A673 (cell line): ENCODE measurements around the gene TENM4. TPM values are rescaled to one million over a fixed set of nuclear protein-coding genes. Genes with fewer than 3 reads are reported as not detected.

Experiments
- BruUV-seq: library from RNA; stranded (reverse); fragments of 400-500 nt; replicated peaks from 2 replicates; lab custom pipeline; 2021; lab: Mats Ljungman, UMichigan
- CTCF ChIA-PET: fragments of 300-600 bp; sonication (Branson Sonifier 250); formaldehyde crosslinking; loops from one replicate; lab custom pipeline; 2022; ENCODE audit warnings: antibody characterized with exemption; lab: Charles Lee
- POLR2A ChIA-PET: fragments of 300-600 bp; sonication (Branson Sonifier 250); formaldehyde crosslinking; loops from one replicate; lab custom pipeline; 2022; ENCODE audit warnings: antibody characterized with exemption; ENCODE audit not compliant: low non-redundant PET; lab: Charles Lee
- DNase-seq: peaks from one replicate; pipeline ENCODE4 v3.0.0-alpha.2; 2015; ENCODE audit warnings: low spot score
- H3K27ac ChIP-seq: fragments of 200-600 bp; sonication (generic); 2 replicates; pipeline ENCODE4 v1.5.1; 2016; ENCODE audit warnings: mixed run types, low read depth, mild to moderate bottlenecking, mixed read lengths, antibody characterized with exemption, low read length; ENCODE audit not compliant: poor library complexity, severe bottlenecking
- H3K27me3 ChIP-seq: fragments of 200-600 bp; sonication (generic); replicated peaks from 2 replicates; pipeline ENCODE4 v1.6.1; 2017; ENCODE audit warnings: mixed run types, low read depth, mild to moderate bottlenecking, mixed read lengths, antibody characterized with exemption, low read length; ENCODE audit not compliant: insufficient read depth, poor library complexity
- H3K36me3 ChIP-seq: fragments of 200-600 bp; sonication (generic); 2 replicates; pipeline ENCODE4 v1.6.1; 2016; ENCODE audit warnings: mixed run types, mild to moderate bottlenecking, mixed read lengths, antibody characterized with exemption, low read length; ENCODE audit not compliant: insufficient read depth, poor library complexity, severe bottlenecking
- H3K4me1 ChIP-seq: fragments of 200-600 bp; sonication (generic); 2 replicates; pipeline ENCODE4 v1.6.1; 2017; ENCODE audit warnings: mixed run types, mild to moderate bottlenecking, mixed read lengths, antibody characterized with exemption, low read length; ENCODE audit not compliant: insufficient read depth, poor library complexity, severe bottlenecking
- H3K4me3 ChIP-seq: fragments of 200-600 bp; sonication (generic); 2 replicates; pipeline ENCODE4 v1.5.1; 2016; ENCODE audit warnings: low read depth, mixed run types, mild to moderate bottlenecking, mixed read lengths, low read length; ENCODE audit not compliant: poor library complexity, severe bottlenecking
- H3K9me3 ChIP-seq: fragments of 200-600 bp; sonication (generic); 2 replicates; pipeline ENCODE4 v1.6.1; 2016; ENCODE audit warnings: mixed run types, low read depth, mild to moderate bottlenecking, mixed read lengths, antibody characterized with exemption, low read length; ENCODE audit not compliant: poor library complexity, severe bottlenecking
- EZH2 ChIP-seq: fragments of 200-600 bp; sonication (generic); IDR thresholded peaks from 2 replicates; pipeline ENCODE4 v1.6.1; 2017; ENCODE audit warnings: borderline replicate concordance, low read depth, mild to moderate bottlenecking, mixed read lengths, antibody characterized with exemption, low read length; ENCODE audit not compliant: poor library complexity, severe bottlenecking
- intact Hi-C: fragments of 100-400 bp; cut with micrococcal nuclease; formaldehyde crosslinking; loops from one replicate; pipeline ENCODE4 v1.10.0; 2022; ENCODE audit not compliant: unreplicated experiment
- total RNA-seq: library from RNA; stranded (reverse); gene quantifications from 2 replicates; pipeline ENCODE4 v1.2.3, GENCODE V29; 2021
- TF ChIP-seq, protein P1 (sequence below): fragments of 300-800, 200-600 bp; sonication (generic); conservative IDR thresholded peaks from 2 replicates; pipeline ENCODE4 v1.5.1; 2017; ENCODE audit warnings: low read depth, mild to moderate bottlenecking, antibody characterized with exemption, low read length, moderate library complexity, mixed read lengths

The TENM4 gene
- total RNA-seq, 1 experiment from 2014 or later = 0.11 TPM

DNA sequence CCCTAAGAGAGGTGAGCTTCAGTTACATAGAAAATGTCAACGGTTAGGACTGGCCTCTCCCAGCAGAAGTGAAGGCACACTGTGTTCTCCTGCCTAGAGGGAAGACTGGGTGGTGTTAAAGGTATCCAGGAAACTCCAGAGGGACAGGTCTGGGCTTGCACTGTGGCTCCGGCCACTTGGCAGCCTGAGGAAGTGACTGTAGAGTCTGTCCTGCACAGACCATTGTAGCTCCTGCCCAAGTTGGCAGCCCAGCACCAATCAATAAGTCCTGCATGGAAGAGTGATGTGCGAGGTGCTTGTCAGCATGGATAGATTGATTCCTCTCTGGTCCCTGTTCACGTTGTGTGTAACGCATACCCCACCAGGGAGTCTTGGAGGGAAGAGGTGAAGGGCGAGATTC is 284.8 kb downstream of the TENM4 start:
- BruUV-seq = no TSS peak
- TF ChIP-seq, protein P1, sequence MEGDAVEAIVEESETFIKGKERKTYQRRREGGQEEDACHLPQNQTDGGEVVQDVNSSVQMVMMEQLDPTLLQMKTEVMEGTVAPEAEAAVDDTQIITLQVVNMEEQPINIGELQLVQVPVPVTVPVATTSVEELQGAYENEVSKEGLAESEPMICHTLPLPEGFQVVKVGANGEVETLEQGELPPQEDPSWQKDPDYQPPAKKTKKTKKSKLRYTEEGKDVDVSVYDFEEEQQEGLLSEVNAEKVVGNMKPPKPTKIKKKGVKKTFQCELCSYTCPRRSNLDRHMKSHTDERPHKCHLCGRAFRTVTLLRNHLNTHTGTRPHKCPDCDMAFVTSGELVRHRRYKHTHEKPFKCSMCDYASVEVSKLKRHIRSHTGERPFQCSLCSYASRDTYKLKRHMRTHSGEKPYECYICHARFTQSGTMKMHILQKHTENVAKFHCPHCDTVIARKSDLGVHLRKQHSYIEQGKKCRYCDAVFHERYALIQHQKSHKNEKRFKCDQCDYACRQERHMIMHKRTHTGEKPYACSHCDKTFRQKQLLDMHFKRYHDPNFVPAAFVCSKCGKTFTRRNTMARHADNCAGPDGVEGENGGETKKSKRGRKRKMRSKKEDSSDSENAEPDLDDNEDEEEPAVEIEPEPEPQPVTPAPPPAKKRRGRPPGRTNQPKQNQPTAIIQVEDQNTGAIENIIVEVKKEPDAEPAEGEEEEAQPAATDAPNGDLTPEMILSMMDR = no peak
- no peak for TF ChIP-seq EZH2
- ChIA-PET CTCF (no interaction called here), POLR2A (no interaction called here)
- H3K27me3 ChIP-seq = peaks cover 22% of the 10 kb centered on the region
- no peak for DNase-seq
- H3K27ac ChIP-seq = no peak overlapping the region
- H3K9me3 ChIP-seq = no peaks in the 10 kb centered on the region
- H3K4me1 ChIP-seq = no peaks in the 10 kb centered on the region
- no peak overlapping the region for H3K4me3 ChIP-seq
- no peaks in the 10 kb centered on the region for H3K36me3 ChIP-seq
- intact Hi-C loops = loop anchor here (5.0 kb wide), 1 partner anchor 509 kb away; no protein-coding TSS in a partner anchor

DNA sequence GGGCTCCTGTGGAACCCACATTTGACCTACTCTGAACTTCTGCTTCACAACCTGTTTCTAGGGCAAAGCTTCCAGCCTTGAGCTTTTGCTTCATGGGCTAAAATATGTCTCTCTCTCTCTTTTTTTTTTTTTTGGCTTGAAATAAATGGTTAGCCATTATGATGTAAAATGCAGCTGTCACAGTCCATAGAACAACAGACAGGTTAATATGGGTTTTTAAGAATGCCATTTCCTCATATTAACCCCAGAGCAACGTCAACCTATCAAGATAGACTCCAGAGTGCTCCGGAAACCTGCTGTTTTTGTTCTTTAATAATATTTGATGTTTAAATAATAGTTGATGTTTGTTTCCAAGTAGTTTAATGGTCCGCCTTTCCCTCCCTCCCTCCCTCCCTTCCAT is 285.6 kb downstream of the TENM4 start:
- ChIA-PET POLR2A (no interaction called here), CTCF (no interaction called here)
- Histone ChIP-seq H3K4me3 (no peak overlapping the region), H3K36me3 (no peaks in the 10 kb centered on the region), H3K27me3 (peaks cover 28% of the 10 kb centered on the region), H3K9me3 (no peaks in the 10 kb centered on the region), H3K27ac (no peak overlapping the region), H3K4me1 (no peaks in the 10 kb centered on the region)
- no peak for DNase-seq
- TF ChIP-seq EZH2 = no peak
- TF ChIP-seq, protein P1 = no peak
- intact Hi-C loops = loop anchor here (5.0 kb wide), 1 partner anchor 508 kb away; no protein-coding TSS in a partner anchor
- BruUV-seq = no TSS peak

DNA sequence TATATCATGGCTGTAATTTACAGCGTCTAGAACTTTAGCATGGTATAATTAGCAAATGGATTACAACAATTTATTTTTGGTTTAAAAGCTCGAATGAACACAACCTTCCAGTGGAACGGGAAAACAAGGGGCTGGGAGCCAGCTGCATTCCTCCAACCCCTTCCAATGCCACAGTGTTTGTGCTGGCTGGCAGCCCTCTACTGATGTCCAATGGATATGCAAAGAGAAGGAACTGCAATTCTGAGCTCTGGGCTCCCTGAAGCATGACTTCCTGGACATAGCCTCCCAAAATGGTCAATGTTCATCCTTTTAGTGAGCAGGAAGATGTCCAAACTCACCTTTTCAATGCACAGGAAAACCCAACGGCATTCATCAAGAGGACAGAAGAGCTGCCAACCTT is 288.3 kb downstream of the TENM4 start:
- Histone ChIP-seq H3K27me3 (peaks cover 36% of the 10 kb centered on the region), H3K27ac (no peak overlapping the region), H3K4me3 (no peak overlapping the region), H3K36me3 (no peaks in the 10 kb centered on the region), H3K9me3 (no peaks in the 10 kb centered on the region), H3K4me1 (no peaks in the 10 kb centered on the region)
- TF ChIP-seq, protein P1 = no peak
- no peak for TF ChIP-seq EZH2
- BruUV-seq = no TSS peak
- CTCF ChIA-PET = no interaction called here
- no peak for DNase-seq
- POLR2A ChIA-PET = no interaction called here
- intact Hi-C loops = no loop called here
